ENCODE measurements around the gene GRIN2A.

DNA sequence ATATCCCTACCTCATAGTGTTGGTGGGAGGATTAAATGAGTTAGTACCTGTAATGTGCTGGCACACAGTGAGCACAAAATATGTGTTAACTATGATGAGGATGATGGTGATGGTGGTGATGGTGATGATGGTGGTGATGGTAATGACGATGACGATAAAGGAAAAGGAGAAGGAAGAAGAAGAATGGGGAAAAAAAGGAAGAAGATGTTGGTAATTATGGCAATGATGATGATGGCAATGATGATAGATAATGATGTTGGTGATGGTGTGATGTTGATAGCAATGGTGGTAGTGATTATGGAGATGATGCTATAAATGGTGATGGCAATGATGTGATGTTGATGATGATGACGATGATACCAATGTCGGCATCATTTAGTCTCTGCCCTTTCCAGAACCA, 270.2 kb downstream of the GRIN2A start:
- TF ChIP-seq SUZ12 (IDR thresholded peaks at IDR 0.05; ENCODE audit: extremely low read depth, insufficient read depth, insufficient read length) (no peak), ZNF274 (IDR thresholded peaks at IDR 0.05; ENCODE audit: low read depth, low read length) (no peak), YY1 (IDR thresholded peaks at IDR 0.05; ENCODE audit: insufficient read depth, insufficient read length) (no peak)

Data from NT2/D1 (cell line).